Measurements from ENCODE around the gene LCP2.
A peak's percentile ranks its signal among the peaks of the same experiment; 100 is the strongest.
"Not testable (repeated sequence)": the region's sequence is repeated elsewhere in the genome, so short reads cannot be mapped to it uniquely, and the experiment has no call there.

Gene LCP2

DNA sequence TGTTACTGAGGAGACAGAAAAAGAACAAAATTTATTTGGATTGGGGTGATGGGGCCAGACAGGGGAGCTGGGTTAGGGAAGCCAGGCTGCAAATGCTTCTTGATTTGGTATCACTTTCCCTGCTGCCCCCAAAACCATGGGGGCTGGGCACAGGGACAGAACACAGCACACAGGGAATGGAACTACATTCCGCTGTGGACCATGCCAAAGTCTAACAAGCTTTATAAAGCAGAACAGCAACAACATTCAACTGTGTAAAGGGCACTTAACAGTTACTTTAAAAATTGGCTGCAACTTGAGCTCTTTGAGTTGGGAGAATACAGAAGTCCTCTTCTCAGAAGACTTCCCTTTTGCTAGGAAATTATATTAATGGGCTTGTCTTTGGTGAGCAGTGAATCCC, 41.0 kb downstream of the LCP2 start:
- H3K4me3 ChIP-seq (ENCODE audit: low read depth, low read length): no peak overlapping the region
- DNase-seq (ENCODE audit: low read depth): no peak

DNA sequence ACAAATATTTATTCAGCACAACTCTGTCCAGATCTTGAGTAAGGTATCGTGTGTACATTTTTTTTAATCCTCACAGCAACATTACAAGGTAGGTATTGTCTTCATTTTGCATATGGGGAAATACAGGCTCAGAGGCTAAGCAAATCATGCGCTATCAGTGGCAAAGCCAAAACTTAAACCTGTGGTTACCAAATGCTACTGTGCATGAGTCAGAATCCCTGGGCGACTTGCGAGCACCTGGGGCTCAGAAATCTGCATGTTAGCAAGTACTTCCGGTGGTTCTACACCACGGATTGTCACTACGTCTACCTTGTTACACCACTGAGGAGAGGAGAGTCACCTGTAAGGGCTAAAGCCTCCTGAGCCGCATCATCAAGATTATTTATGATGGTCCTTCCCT, 43.5 kb downstream of the LCP2 start:
- H3K4me3 ChIP-seq (ENCODE audit: low read depth, low read length): no peak overlapping the region
- DNase-seq (ENCODE audit: low read depth): no peak

DNA sequence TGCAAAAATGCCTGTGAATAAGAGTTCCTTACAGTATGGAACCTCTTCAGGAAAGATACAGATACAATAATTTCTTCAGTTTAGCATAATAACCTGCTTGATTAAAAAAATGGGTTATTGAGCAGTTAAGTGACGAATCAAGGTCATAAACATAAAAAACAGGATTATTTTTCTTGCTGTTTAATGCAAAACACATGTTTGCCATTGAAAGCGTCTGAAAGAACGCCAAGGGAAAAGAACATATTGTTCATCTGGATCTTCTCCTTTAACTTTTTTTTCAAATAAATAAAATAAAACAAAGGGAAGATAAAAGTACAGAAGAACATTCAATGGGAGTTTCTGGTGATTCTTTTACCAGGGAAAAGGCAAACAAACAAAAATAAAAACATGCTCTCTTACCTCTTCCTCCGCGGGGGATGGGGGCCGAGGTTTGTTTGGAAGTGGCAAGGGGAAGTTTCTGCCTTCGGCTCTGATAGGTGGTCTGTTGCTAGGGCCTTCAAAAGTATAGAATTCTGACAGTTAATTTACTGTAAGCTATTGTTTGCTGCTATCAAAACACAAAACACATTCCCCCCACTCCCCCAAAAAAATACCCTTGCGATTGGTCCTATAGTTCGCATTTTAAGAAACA, 44.7 kb downstream of the LCP2 start:
- no peak overlapping the region for H3K4me3 ChIP-seq (ENCODE audit: low read depth, low read length)
- DNase-seq (ENCODE audit: low read depth): peak; percentile 8

DNA sequence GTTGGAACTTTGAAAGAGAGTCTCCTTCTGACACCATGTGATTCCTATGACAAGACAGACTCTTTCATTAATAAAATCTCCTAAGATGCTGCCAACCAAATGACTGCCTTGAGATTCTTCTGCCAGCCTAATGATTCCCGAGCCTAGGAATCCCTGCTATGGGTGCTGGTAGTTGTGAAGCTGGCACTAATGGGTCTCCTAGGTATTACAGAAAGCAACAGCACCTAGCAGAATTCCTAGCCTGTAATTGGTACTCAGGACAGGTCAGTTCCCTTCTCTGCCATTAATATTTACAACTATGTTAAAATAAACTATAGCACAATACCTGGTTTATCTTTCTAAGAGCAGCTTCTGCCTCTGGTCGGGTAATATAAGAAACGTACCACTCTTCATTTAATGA, 45.5 kb downstream of the LCP2 start:
- no peak overlapping the region for H3K4me3 ChIP-seq (ENCODE audit: low read depth, low read length)
- DNase-seq (ENCODE audit: low read depth): no peak

DNA sequence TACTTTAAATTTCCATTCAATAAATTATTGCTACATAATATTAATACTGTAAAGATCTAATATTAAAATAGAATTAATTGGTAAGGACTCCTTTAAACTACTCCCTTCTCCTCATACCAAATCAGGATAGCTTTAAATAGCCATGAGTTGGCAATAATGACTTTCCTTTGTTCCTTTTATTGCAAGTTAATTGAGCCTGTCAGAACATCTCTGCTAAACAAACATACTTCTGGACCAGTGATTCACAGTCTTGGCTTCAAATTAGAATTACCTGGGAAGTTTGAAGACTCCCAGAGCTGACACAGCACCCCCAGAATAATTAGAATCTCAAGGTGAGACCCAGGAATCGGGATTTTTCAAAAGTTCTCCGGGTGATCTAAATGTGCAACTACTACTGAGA, 46.1 kb downstream of the LCP2 start:
- H3K4me3 ChIP-seq (ENCODE audit: low read depth, low read length): no peak overlapping the region
- no peak for DNase-seq (ENCODE audit: low read depth)

DNA sequence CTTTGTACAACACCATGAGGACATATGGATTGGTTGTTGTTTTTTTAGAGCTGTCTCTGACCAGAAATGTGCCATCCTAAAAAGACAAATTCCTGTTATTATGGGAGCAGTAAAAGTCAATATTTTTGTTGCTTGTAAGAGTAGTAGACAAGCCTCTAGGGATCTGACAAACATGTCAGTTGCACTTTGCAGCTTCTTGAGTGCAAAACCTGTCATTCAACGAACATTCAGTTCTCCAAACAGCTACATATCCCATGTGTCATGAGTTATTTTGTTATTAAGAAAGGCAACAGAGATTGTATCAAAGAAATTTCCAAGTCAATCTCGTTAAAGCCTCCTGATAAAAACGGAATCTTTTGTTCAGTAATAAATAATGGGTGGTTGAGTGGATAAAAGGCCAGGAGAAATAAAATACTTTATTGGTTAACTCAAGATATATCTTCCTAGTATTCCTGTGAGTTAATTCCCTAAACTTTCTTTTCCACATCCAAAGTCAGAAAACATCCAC, 46.7 kb downstream of the LCP2 start:
- H3K4me3 ChIP-seq (ENCODE audit: low read depth, low read length): no peak overlapping the region
- DNase-seq (ENCODE audit: low read depth): no peak

DNA sequence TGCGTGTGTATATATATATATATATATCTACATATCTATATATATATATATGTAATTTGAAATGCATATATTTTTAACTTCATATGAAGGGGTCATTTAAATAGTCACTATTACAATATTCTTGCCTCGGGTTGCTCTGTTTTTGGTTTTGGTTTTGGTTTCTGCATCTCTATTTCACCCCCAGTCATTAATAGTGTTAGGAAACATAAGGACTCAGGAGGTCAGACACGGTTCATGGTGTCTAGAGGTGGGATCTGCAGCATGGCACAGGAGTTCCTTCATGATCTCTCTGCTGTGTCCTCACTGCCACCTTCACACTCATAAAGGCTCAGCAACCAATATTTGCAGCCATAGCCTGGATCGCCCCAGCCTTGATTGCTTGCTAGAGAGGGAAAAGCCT, 48.2 kb downstream of the LCP2 start:
- no peak for DNase-seq (ENCODE audit: low read depth)
- no peak overlapping the region for H3K4me3 ChIP-seq (ENCODE audit: low read depth, low read length)

DNA sequence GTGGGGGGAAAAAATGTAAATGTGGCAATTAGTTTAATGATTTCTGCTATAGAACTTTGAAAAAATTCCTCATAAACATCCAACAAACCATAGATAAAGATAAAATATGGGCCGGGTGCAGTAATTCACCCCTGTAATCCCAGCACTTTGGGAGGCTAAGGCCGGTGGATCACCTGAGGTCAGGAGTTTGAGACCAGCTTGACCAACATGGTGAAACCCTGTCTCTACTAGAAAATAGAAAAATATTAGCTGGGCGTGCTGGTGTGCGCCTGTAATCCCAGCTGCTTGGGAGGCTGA, 48.7 kb downstream of the LCP2 start:
- DNase-seq (ENCODE audit: low read depth); H3K4me3 ChIP-seq (ENCODE audit: low read depth, low read length): not testable (repeated sequence)

DNA sequence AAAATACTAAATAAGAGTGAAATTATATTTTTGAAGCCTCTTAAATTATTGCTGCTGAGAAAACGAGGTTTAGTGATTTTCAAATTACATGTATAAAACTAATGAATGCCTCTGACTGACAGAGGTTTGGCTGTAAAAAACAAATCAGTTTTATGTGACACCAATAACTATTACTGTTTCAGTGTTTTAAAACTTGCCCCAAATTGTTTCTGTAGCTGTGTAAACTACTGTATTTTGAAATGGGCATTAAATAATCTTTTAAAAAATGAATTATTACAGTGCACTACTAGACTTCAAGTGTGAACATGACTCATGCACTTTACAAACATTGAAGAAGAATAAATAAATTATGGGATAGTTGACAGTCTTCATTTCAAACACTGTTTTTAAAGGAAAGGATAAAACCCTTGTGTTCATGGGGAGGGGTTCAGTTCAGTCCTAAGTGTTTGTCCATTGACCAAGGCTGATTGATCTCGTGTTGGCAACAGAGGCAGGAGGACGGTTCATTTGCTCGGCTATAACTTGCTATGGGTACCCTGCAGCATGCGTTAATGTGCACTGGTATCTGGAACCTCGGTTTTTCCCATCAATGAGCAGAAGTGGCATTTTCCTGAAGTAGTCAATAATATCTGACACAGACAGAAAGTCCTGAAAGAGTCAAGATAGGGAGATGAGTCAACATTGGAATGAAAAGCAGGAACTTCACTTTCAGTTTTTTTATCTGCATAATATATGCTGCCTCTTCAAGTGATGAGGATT, 49.2 kb downstream of the LCP2 start:
- H3K4me3 ChIP-seq (ENCODE audit: low read depth, low read length): no peak overlapping the region
- DNase-seq (ENCODE audit: low read depth): no peak

DNA sequence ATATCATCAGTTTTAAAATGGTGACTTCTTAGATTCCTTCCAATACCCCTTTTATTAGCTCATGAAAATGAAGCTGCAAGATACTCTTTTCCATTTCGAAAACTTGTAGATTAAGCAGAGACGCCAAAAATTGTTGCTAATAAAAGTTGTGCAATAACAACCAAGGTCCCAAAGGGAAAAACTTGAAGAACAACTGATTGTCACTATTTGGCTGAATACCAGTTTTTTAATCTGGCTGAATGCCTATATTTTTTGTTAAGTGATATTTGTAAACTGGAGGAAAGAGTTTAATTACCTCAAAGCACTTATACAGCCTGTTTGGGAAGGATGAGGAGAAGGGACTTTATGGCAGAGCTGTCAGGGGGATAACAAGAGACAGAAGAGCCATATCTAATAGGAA, 50.2 kb downstream of the LCP2 start:
- DNase-seq (ENCODE audit: low read depth): no peak
- H3K4me3 ChIP-seq (ENCODE audit: low read depth, low read length): no peak overlapping the region

DNA sequence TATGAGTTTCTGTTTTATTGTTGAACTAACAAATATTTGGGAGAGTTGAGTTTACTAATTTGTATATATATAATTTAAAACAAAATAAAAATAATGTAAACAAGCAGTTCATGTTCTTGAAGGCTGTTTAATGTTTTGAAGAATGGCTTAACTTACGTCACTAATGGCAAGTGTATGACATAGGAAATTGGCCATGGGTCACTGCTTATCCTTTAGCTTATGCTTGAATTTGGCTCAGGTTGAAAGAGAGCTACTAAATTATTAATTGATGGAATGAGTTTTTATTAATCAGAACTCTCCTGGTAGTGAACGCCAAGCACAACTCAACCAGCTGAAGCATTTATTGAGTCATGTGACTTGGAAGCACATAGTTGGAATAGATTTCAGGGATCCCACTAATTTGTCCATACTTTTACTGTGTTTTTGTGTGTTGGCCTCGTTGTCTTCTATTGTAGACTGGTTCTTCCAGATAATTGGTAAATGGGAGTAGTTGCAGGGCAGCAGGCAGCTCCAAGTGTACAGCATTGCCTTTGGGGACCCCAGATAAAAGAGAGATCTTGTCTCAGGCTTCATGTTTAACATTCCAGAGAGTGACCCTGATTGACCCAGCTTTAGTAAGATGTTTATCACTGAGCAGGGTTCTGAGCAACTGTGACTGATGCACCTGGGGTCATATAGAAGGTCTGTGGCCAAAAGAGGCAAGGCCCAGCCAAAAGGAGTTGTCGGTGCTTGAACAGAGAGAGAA, 51.3 kb downstream of the LCP2 start:
- no peak for DNase-seq (ENCODE audit: low read depth)

DNA sequence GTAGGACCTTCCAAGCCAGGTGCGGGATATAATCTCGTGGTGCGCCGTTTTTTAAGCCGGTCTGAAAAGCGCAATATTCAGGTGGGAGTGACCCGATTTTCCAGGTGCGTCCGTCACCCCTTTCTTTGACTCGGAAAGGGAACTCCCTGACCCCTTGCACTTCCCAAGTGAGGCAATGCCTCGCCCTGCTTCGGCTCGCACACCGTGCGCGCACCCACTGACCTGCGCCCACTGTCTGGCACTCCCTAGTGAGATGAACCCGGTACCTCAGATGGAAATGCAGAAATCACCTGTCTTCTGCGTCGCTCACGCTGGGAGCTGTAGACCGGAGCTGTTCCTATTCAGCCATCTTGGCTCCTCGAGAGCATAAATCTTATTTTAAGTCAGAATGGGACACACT, 52.1 kb downstream of the LCP2 start:
- not testable (repeated sequence) for DNase-seq (ENCODE audit: low read depth); H3K4me3 ChIP-seq (ENCODE audit: low read depth, low read length)

More for the DNA sequence above, 51.3 kb downstream of the LCP2 start:
- no peak overlapping the region for H3K4me3 ChIP-seq (ENCODE audit: low read depth, low read length)

DNA sequence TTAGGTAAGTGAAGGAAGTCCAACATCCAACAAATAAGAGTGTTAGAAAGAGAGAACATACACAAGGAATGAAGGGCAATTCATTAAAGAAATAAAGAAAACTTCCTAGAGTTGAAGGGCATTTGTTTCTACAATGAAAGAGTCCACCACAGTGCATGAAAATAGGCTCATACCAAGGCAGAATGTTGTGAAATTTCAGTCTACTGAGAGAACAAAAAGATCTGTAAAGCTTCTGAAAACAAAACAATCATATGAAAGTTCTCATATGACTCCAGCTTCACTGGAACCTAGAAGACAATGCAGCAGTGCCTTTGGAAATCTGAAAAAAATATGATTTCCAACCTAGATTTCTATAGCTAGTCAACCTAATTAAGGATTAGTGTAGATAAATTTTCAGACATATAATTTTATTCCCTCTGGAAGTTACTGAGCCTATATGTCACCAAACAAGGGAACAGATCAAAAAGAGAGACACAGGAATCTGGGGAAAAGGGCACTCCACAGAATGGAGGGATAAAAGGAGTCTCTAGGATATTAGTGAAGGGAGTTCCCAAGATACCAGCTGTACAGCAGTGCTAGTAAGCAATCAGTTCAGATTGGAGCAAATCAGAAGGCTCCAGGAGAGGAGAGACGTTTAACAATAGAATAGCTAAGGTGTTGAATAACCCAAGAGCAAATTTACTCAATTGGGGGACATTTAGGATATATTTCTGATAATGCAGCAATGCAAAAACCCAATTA, 59.0 kb downstream of the LCP2 start:
- DNase-seq (ENCODE audit: low read depth): no peak
- H3K4me3 ChIP-seq (ENCODE audit: low read depth, low read length): no peak overlapping the region

DNA sequence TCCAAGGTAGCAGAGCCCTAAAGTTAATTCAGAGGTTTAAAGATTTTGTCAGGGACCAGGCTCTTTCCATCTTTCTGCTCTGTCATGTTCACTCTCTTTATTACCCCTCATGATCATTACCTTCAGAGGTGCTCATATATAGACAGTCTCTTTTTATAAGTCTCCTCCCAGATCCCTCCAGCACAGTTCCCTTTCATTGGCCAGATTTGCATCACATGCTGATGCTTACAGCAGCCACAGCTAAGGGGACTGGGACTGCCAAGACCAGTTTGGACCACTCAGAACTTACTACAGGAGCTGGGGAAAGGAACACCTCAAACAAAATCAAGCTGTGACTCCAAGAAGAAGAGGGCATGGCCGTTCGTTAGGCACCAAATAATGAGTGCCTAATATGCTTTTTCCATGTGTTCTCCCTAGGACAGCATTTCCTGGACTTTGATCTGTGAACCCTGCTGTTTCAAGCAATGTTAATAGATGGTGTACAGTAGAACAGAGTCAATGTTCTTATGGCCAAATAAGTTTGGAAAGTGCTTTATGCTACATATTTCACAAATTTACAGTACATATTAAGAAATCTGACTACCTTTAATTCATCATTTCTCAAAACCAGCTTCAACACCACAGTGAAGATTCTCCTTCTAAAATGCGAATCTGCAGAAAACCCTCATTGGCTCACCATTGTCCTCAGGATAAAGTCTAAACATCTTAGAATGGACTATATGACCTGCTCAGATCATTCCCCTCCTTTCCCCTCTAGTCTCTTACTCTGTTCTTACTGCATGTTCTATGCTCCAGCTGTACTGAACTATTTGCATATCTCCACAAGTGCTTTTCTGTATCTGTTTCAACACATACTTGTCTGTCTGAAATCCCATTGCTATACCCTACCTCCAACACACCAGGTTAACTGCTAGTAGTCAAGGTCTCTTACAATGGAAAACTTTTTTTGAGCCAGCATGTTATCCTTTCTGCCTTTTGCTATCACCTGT, 61.4 kb downstream of the LCP2 start:
- no peak overlapping the region for H3K4me3 ChIP-seq (ENCODE audit: low read depth, low read length)
- no peak for DNase-seq (ENCODE audit: low read depth)

DNA sequence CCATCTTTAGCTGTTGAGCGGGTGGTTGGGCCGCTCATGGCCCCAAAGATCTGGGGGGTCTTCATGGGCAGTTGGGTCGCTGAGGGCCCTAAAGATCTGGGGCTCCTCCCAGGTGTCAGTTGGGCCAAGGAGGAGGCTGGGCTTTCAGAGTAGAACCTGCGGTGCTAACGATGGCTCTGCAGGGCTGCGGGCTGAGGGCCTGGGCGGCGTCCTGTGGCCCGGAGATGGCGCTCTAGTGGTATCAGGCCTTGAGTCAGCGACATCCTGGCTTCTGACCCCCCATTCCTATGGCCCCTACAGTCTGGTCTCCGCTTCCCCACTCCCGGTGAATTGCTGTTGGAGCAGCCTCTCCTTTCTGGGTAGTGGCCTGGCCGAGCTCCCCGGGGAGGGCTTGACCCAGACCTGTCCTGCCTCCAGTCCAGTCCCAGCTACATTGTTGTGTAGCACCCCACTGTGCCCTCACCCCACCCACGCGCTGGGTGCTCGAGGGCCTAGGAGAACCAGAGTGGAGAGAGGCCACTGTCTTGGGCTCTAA, 64.2 kb downstream of the LCP2 start:
- H3K4me3 ChIP-seq (ENCODE audit: low read depth, low read length): no peak overlapping the region
- no peak for DNase-seq (ENCODE audit: low read depth)

DNA sequence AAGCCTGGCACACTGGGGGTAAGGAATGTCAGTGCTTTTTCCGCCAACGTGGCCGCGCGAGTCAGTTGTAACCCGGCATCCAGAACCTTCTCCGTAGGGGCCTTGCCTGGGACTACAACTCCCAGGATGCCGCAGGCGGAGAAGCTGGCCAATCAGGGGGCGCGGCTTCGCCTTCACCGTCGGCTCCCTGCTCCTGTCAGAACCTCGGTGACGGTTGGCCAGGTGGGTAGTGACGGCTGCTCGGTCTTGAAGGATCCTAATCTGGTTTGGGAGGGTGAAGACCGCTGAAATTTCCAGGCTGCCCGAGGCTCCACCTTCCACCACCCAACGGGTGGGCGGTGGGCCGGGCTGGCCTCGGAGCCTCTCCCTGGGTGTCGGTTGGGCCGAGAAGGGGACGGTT, 64.8 kb downstream of the LCP2 start, which contains the start of gene C5orf58:
C5orf58 (plus strand) TSS at position 200 of the 400 bp plus-strand sequence. CDS start 1,992 bp downstream, outside the sequence.
- DNase-seq (ENCODE audit: low read depth): no peak
- no peak within 1 kb of the TSS for H3K4me3 ChIP-seq (ENCODE audit: low read depth, low read length)

DNA sequence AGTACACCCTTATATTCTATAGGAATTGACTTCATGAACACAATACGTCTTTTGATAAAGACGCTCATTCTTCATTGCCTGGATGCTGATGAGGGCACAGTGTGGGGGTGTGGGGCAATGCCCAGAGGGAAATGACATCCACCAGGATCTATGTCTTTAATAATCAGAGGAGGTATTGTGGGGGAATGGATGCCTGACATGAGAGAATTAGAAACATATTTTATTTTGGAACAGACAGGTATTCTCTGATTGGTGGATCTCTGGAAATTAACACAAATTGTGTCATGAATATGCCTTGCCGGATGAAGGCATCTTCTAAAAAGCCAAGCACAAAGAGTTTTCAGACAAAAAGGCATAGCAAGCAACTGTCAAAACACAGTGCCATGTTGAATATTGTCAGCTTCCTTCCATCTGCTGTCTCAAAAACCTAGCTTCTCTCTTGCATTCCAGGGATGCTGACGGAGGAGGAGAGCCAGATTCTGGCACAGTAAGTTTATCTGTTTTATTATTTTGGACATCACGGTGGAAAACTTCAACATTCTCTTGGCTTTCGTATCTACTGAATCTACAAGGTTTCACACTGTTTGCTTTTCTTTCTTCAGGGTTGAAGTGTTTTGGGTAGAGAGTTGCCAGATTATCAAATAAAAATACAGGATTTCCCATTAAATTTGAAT, 68.7 kb downstream of the LCP2 start:
- DNase-seq (ENCODE audit: low read depth): no peak
- no peak overlapping the region for H3K4me3 ChIP-seq (ENCODE audit: low read depth, low read length)

DNA sequence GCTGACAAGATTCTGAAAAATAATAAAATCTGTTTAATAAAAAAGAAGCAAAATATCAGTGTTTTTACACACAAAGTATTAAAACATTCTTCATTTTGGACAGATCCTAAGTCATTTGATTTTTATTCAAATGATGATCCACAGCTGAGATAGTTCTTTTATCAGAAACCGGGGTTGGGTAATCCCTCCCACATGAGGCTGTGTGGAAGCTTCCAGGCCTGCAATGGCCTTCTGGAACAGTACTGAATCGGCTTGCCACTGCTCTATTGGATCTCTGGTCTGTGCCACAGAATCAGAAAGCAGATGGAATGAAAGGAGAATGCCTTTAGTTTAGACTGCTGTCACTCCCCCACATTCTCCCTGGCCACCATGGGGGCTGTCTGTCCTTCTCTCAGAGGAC, 70.9 kb downstream of the LCP2 start:
- H3K4me3 ChIP-seq (ENCODE audit: low read depth, low read length): no peak overlapping the region
- DNase-seq (ENCODE audit: low read depth): no peak
